Stimulated activated CD8-positive, alpha-beta memory T cell treated with anti-CD3 and anti-CD28 coated beads, Interleukin-12 subunit alpha, Interleukin-12 subunit beta, amount 100 ng/mL, for 4 hours (primary cell): Measurements from ENCODE around the gene ZIC4.

Source experiments
- DNase-seq: peaks from one replicate; pipeline ENCODE4 v3.0.0-alpha.2; 2020; ENCODE audit warnings: low read depth

Gene ZIC4

GRCh38 chr3:147417551-147418295, 11.4 kb upstream of the ZIC4 start:
- DNase-seq, result no peak

DNA sequence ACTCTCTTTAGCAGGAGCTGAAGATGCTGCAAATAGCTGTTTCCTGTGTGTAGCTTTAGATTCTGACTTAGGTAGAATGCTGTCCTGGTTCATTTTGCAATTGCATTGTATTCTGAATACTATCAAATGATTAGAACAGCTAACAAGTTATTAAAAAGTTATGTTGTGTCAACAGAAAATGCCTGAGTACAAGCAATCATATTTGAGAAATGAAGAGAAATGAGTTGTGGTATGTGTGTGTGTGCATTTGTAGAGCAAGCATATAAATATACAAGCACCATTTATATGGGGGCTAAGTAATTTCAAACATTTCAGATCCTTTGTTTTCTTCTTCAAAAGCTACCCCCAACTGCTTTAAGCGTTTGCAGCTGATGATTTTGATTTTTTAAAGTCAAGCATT, 10.6 kb upstream of the ZIC4 start:
- no peak for DNase-seq

- no peak for DNase-seq
Measured at GRCh38 chr3:147415874-147416273, 9.5 kb upstream of the ZIC4 start.

GRCh38 chr3:147415286-147415685, 8.9 kb upstream of the ZIC4 start:
- no peak for DNase-seq

DNA sequence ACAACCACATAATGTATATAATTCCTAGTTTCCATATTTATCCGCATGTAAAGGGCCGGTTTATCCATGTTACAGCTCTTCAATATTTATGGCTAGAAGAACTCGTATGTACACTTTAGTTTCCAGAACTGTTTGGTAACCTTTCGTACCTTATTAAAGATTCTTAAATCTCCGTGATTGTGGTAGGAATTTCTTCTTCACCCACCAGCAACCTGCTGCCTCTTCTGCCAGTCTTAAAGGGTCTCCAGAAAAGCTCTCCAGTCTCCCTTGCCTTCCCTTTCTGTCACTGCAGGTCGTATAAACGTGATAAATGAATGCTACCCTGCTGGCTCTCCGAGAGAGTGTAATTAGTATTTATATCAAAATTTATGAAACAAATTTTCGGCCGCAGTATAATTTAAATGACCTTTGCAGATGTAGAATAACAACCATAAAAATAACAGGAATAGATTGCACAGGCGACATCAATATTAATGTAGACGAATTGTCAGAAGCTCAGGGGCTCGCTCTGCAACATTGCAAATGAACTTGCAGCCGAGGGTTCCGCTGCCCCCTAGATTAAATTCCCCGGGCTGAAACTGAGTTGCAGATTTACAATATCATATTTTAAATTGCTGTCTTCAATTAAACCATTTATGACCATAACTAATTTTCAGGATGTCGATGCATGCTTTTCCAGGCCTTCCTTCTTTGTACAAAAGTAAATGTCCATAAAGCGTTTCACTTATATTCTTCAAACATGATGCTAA, 8.2 kb upstream of the ZIC4 start:
- DNase-seq, result no peak

- DNase-seq, result no peak
Measured at GRCh38 chr3:147413686-147414389, 7.5 kb upstream of the ZIC4 start.

DNA sequence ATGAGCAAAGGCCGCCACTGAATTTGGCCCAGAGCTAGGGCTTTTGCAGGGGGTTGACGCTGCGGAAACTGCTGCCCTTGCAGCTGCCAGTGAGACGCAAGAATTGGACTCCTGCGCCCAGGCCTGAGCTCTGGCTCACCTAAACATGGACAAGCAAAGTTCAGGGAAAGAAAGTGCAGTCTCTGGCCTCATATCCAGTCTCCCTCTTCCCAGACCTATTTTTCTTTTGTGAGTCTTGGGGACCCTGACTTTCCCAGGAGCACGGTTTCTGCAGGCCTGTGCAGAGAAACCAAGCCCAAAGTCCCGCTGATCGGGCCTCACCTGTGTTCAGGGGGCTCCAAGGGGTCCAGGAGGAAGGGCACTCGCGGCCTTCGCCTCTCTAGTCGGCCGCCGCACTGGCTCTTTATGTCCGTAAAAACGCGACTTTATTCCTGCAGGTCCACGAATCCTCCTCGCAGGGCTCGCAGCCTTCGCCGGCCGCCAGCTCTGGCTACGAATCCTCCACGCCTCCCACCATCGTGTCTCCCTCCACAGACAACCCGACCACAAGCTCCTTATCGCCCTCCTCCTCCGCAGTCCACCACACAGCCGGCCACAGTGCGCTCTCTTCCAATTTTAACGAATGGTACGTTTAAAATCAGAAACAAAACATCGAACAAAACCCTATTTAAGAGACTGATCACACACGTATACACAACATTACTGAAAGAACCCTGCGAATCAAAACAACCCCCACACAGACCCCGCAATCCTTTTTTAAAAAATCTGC, 6.8 kb upstream of the ZIC4 start:
- no peak for DNase-seq

- no peak for DNase-seq
Measured at GRCh38 chr3:147412261-147412916, 6.0 kb upstream of the ZIC4 start.

DNA sequence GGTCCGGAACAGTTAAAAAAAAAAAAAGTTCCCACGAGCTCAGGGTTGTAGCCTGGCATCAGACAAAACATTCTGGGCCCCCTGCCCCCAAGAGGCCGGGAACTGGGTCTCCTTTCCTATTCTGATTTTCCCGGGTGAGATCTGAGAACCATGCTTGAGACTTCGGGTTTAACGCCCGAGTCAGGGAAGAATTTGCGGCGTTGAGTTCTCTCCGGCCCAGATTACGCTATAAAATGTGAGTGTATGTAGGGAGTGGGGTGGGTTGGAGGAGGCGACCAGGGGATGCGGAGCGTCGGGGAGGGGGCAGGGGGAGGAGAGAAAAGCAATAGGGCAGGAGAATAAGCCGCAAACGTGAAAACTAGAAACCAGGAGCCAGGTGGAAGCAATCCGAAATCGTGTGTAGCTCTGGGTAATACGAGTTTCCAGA, 5.5 kb upstream of the ZIC4 start:
- DNase-seq, result no peak

DNA sequence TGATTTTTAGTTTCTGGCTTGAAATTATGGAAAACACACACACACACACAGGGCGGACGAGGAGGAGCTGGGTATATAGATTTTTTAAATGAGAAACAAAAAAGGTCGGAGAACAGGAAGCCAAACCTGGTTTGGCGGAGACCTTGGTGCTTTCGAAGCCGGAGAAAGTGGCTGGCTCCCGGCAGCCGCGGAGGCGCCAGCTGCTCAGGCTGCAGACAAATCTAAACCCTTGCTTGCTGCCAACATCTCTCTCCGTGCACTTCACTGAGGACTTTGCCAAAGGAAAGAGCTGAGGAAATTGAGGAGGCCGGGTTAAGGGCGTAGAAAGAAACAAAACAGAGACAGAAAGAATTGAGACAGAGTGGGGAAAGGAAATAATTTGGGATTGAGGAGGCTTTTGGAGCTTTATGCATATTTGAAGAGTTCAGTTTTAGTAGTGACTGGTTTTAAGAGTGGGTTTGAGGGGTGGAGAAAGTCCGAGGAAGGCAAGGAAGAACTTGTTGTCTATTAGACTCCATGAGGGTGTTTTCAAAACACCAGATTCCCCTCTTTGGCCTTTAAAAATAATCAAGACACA, 5.0 kb upstream of the ZIC4 start:
- DNase-seq, result no peak

DNA sequence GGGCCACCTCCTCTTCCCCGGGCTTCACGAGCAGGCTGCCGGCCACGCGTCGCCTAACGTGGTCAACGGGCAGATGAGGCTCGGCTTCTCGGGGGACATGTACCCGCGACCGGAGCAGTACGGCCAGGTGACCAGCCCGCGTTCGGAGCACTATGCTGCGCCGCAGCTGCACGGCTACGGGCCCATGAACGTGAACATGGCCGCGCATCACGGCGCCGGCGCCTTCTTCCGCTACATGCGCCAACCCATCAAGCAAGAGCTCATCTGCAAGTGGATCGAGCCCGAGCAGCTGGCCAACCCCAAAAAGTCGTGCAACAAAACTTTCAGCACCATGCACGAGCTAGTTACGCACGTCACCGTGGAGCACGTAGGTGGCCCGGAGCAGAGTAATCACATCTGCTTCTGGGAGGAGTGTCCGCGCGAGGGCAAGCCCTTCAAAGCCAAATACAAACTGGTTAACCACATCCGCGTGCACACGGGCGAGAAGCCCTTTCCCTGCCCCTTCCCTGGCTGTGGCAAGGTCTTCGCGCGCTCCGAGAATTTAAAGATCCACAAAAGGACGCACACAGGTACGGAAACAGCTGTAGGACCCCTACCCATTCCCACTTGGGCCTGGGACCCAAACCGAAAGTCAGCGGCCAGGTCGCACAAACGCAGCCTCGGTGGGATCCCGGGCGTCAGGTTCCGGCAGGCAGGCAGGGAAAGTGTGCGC, 4.3 kb upstream of the ZIC4 start:
- DNase-seq, result no peak

DNA sequence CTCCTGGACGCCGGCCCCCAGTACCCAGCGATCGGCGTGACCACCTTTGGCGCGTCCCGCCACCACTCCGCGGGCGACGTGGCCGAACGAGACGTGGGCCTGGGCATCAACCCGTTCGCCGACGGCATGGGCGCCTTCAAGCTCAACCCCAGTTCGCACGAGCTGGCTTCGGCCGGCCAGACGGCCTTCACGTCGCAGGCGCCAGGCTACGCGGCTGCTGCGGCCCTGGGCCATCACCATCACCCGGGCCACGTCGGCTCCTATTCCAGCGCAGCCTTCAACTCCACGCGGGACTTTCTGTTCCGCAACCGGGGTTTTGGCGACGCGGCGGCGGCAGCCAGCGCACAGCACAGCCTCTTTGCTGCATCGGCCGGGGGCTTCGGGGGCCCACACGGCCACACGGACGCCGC, 3.8 kb upstream of the ZIC4 start:
- DNase-seq, result no peak

DNA sequence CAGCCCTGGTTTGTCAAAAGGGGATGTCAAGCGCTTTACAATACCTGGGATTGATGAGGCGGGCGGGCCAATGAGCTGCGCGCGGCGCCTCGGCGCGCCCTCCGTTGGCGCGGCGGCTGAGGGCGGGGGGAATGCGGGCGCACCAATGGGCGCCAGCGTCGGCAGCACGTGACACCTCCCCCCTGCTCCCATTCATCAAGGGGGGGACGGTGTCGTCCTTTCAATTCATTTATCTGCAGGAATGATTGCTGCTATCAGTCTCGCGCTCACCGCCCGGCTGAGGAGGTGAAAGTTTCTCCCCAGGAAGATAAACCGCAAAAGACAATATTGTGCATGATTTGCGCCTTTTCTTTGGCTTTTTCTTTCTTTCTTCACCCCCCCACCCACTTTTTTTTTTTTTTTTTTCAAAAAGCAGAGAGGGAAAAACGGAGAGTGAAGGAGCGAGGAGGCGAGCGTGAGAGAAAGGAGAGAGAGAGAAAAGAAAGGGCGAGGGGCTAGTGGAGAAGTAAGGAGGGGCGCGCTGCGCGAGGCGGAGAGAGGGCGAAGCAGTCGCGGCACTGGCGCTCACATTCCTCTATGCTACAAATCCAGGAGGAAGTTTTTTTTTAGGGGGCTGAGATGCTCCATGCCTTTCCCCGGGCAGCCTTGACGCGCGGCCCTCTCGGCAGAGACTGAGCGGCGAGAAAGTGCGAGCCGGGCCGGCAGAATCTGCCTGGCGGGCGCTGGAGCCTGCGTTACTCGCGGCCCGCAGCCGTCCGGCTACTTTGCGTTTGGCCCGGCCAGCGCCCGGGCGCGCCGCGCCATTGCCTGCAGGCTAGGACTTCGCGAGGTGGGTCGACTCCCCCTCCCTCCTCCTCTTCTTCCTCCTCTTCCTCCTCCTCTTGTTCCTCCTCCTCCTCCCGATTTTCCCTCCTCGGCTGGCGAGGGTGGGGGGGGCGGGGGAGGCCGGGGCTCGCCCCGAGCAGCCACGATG, 3.1 kb upstream of the ZIC4 start, which contains the start of gene ZIC1:
TSS of gene ZIC1 (plus strand) at position 223 of the 973 bp plus-strand sequence. CDS start at position 971, 748 bp downstream.
- DNase-seq, result no peak

GRCh38 chr3:147408188-147409100, 2.1 kb upstream of the ZIC4 start:
- DNase-seq, result no peak

GRCh38 chr3:147407498-147408187, 1.3 kb upstream of the ZIC4 start:
- DNase-seq, result no peak

DNA sequence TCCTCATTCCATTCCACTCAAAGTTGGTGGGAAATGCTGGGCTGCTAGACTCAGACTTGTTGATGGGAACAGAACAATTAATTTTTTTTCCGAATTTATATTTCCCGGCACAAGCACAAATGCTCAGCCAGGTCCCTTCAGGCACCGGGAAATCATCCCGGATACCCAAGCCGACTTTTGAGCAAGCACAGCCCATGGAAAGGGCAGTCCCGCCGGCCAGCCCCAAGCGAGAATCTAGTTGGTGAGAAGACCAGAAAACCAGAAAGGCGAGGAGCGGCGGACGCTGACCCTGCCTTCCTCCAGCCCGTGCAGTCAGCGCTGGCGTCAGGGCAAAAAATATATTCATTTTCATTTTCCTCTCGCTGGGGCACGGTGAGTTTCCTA, 763 bp upstream of the ZIC4 start:
- no peak for DNase-seq

GRCh38 chr3:147405231-147406027, 914 bp downstream of the ZIC4 start:
- DNase-seq, result no peak
